ENCODE measurements around the gene RIOX2.

DNA sequence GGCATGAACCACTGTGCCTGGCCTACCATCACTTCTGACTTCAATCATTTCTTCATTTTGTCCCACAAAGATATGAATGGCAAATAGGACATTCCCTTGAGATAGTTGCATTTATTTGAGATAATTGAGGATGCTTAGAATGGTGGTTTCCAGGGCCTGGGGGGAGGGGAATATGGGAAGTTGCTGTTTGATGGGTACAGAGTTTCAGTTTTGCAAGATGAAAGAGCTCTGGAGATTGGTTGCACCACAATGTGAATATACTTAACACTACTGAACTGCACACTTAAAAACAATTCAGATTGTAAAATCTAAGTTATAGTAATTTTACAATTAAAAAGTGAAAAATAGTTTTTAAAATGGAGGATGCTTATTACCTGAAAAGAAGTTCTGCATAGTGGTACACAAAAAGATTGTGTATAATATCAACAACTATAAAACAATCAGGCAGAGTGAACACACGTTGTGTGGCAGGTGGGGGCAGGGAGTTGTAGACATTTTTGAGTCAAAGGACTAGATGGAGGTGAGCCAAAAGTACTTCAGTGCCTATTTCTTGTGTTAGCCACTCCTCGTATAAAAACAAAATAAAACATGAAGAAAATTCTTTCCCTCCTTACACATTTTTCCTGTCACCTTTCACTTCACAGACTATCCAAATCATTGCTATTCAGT lies 18.5 kb upstream of the RIOX2 start:
- TF ChIP-seq EZH2 (IDR thresholded peaks at IDR 0.05; ENCODE audit: insufficient read depth, poor library complexity, severe bottlenecking) (no peak), EZH2phosphoT487 (IDR thresholded peaks at IDR 0.05; ENCODE audit: insufficient read depth, low read depth) (no peak)

Data from GM23248 (cell line).